Activated CD4-positive, alpha-beta memory T cell treated with anti-CD3 and anti-CD28 coated beads, Interleukin-2, amount 10 ng/mL, durations not matched to agents 7 days and 5 days (primary cell): Measurements from ENCODE around the gene FADS3. TPM values are rescaled to one million over a fixed set of nuclear protein-coding genes. Genes with fewer than 3 reads are reported as not detected.

Experiments used
- CTCF ChIA-PET: fragments of 350-600 bp; sonication (Branson Sonifier 250); formaldehyde crosslinking; loops from one replicate; lab custom pipeline; 2021; ENCODE audit warnings: antibody characterized with exemption, inconsistent platforms; lab: Charles Lee
- POLR2A ChIA-PET: fragments of 350-600 bp; sonication (Branson Sonifier 250); formaldehyde crosslinking; loops from one replicate; lab custom pipeline; 2021; ENCODE audit warnings: antibody characterized with exemption; lab: Charles Lee
- DNase-seq: peaks from one replicate; pipeline ENCODE4 v3.0.0-alpha.2; 2020
- H3K27ac Mint-ChIP-seq: one replicate; pipeline ENCODE4 v1.8.0; 2021; ENCODE audit warnings: mild to moderate bottlenecking, mixed read lengths
- H3K27me3 Mint-ChIP-seq: one replicate; pipeline ENCODE4 v1.8.0; 2021; ENCODE audit warnings: mixed read lengths
- H3K36me3 Mint-ChIP-seq: one replicate; pipeline ENCODE4 v1.8.0; 2021; ENCODE audit warnings: low read depth, mixed read lengths
- H3K4me1 Mint-ChIP-seq: one replicate; pipeline ENCODE4 v1.8.0; 2021; ENCODE audit warnings: mixed read lengths
- H3K4me3 Mint-ChIP-seq: one replicate; pipeline ENCODE4 v1.8.0; 2021; ENCODE audit warnings: mild to moderate bottlenecking, mixed read lengths
- H3K9me3 Mint-ChIP-seq: one replicate; pipeline ENCODE4 v1.8.0; 2021; ENCODE audit warnings: mixed read lengths
- total RNA-seq, 2 experiments: library from RNA; stranded (reverse); gene quantifications; one replicate each; pipeline ENCODE4 v1.2.3, GENCODE V29; 2021

Gene FADS3
- total RNA-seq, 2 experiments from 2014 or later: 5.2 to 5.4 TPM

- peaks cover 49% of the 10 kb centered on the region for H3K27me3 Mint-ChIP-seq
- CTCF ChIA-PET: no interaction called here
- peaks cover 8% of the 10 kb centered on the region for H3K4me1 Mint-ChIP-seq
- H3K36me3 Mint-ChIP-seq: no peaks in the 10 kb centered on the region
- DNase-seq: no peak
- POLR2A ChIA-PET: no interaction called here
- no peak overlapping the region for H3K4me3 Mint-ChIP-seq
- no peaks in the 10 kb centered on the region for H3K9me3 Mint-ChIP-seq
- no peak overlapping the region for H3K27ac Mint-ChIP-seq
These were observed 28.6 kb upstream of the FADS3 start for GRCh38 chr11:61919705-61920631.

- CTCF ChIA-PET: no interaction called here
- peaks cover 8% of the 10 kb centered on the region for H3K4me1 Mint-ChIP-seq
- POLR2A ChIA-PET: no interaction called here
- no peak for DNase-seq
- H3K36me3 Mint-ChIP-seq: no peaks in the 10 kb centered on the region
- peaks cover 50% of the 10 kb centered on the region for H3K27me3 Mint-ChIP-seq
- no peak overlapping the region for H3K27ac Mint-ChIP-seq
- no peaks in the 10 kb centered on the region for H3K9me3 Mint-ChIP-seq
- no peak overlapping the region for H3K4me3 Mint-ChIP-seq
These were observed 27.8 kb upstream of the FADS3 start for GRCh38 chr11:61918938-61919704.

GRCh38 chr11:61918251-61918937 is 27.0 kb upstream of the FADS3 start:
- CTCF ChIA-PET: no interaction called here
- Mint-ChIP-seq H3K9me3 (no peaks in the 10 kb centered on the region), H3K27ac (no peak overlapping the region), H3K4me1 (peaks cover 8% of the 10 kb centered on the region), H3K36me3 (no peaks in the 10 kb centered on the region), H3K4me3 (no peak overlapping the region), H3K27me3 (peaks cover 50% of the 10 kb centered on the region)
- no peak for DNase-seq
- POLR2A ChIA-PET: no interaction called here

GRCh38 chr11:61917334-61918109 is 26.2 kb upstream of the FADS3 start, which contains the start of gene RAB3IL1:
Gene RAB3IL1 (minus strand): TSS chr11:61917566. CDS start chr11:61917367, 199 bp downstream.
- DNase-seq: no peak
- POLR2A ChIA-PET: no interaction called here
- no peak within 1 kb of the TSS for H3K27ac Mint-ChIP-seq
- H3K4me1 Mint-ChIP-seq: peaks cover 8% of the 10 kb centered on the region
- H3K36me3 Mint-ChIP-seq: no peaks in the 10 kb centered on the region
- no peaks in the 10 kb centered on the region for H3K9me3 Mint-ChIP-seq
- H3K27me3 Mint-ChIP-seq: peaks cover 48% of the 10 kb centered on the region
- CTCF ChIA-PET: no interaction called here
- H3K4me3 Mint-ChIP-seq: peak within 1 kb of the TSS; percentile 56

GRCh38 chr11:61916737-61917333 is 25.5 kb upstream of the FADS3 start:
- DNase-seq: no peak
- H3K4me1 Mint-ChIP-seq: peaks cover 8% of the 10 kb centered on the region
- POLR2A ChIA-PET: no interaction called here
- H3K36me3 Mint-ChIP-seq: no peaks in the 10 kb centered on the region
- no peak overlapping the region for H3K27ac Mint-ChIP-seq
- H3K4me3 Mint-ChIP-seq: peak overlapping the region; percentile 39
- H3K27me3 Mint-ChIP-seq: peaks cover 48% of the 10 kb centered on the region
- CTCF ChIA-PET: no interaction called here
- H3K9me3 Mint-ChIP-seq: no peaks in the 10 kb centered on the region

- DNase-seq: no peak
- Mint-ChIP-seq H3K36me3 (no peaks in the 10 kb centered on the region), H3K4me1 (peaks cover 8% of the 10 kb centered on the region), H3K27me3 (peaks cover 36% of the 10 kb centered on the region), H3K4me3 (no peak overlapping the region), H3K9me3 (no peaks in the 10 kb centered on the region), H3K27ac (no peak overlapping the region)
- POLR2A ChIA-PET: no interaction called here
- CTCF ChIA-PET: no interaction called here
These were observed 23.3 kb upstream of the FADS3 start for GRCh38 chr11:61914471-61915171.

- Mint-ChIP-seq H3K4me3 (no peak overlapping the region), H3K36me3 (no peaks in the 10 kb centered on the region), H3K27ac (no peak overlapping the region), H3K4me1 (peaks cover 8% of the 10 kb centered on the region), H3K27me3 (peaks cover 30% of the 10 kb centered on the region), H3K9me3 (no peaks in the 10 kb centered on the region)
- POLR2A ChIA-PET: no interaction called here
- CTCF ChIA-PET: no interaction called here
- no peak for DNase-seq
These were observed 22.5 kb upstream of the FADS3 start for GRCh38 chr11:61913699-61914395.

- H3K9me3 Mint-ChIP-seq: no peaks in the 10 kb centered on the region
- peaks cover 23% of the 10 kb centered on the region for H3K27me3 Mint-ChIP-seq
- ChIA-PET POLR2A (no interaction called here), CTCF (no interaction called here)
- H3K27ac Mint-ChIP-seq: no peak overlapping the region
- no peaks in the 10 kb centered on the region for H3K36me3 Mint-ChIP-seq
- no peak for DNase-seq
- peaks cover 6% of the 10 kb centered on the region for H3K4me1 Mint-ChIP-seq
- H3K4me3 Mint-ChIP-seq: no peak overlapping the region
These were observed 21.8 kb upstream of the FADS3 start for GRCh38 chr11:61912991-61913698.

- no peaks in the 10 kb centered on the region for H3K9me3 Mint-ChIP-seq
- no peaks in the 10 kb centered on the region for H3K4me1 Mint-ChIP-seq
- CTCF ChIA-PET: no interaction called here
- H3K4me3 Mint-ChIP-seq: no peak overlapping the region
- POLR2A ChIA-PET: no interaction called here
- H3K27ac Mint-ChIP-seq: no peak overlapping the region
- H3K36me3 Mint-ChIP-seq: no peaks in the 10 kb centered on the region
- no peak for DNase-seq
- peaks cover 17% of the 10 kb centered on the region for H3K27me3 Mint-ChIP-seq
These were observed 21.2 kb upstream of the FADS3 start for GRCh38 chr11:61912530-61912898.

GRCh38 chr11:61911701-61912529 is 20.6 kb upstream of the FADS3 start:
- CTCF ChIA-PET: no interaction called here
- no peaks in the 10 kb centered on the region for H3K9me3 Mint-ChIP-seq
- H3K27me3 Mint-ChIP-seq: peaks cover 17% of the 10 kb centered on the region
- POLR2A ChIA-PET: no interaction called here
- no peak for DNase-seq
- no peak overlapping the region for H3K4me3 Mint-ChIP-seq
- no peaks in the 10 kb centered on the region for H3K36me3 Mint-ChIP-seq
- H3K27ac Mint-ChIP-seq: no peak overlapping the region
- no peaks in the 10 kb centered on the region for H3K4me1 Mint-ChIP-seq
